ENCODE results near the gene UBASH3B. TPM values are rescaled to one million over a fixed set of nuclear protein-coding genes. Genes with fewer than 3 reads are reported as not detected.

Gene UBASH3B
- total RNA-seq, 1 donor = 21.4 TPM

DNA sequence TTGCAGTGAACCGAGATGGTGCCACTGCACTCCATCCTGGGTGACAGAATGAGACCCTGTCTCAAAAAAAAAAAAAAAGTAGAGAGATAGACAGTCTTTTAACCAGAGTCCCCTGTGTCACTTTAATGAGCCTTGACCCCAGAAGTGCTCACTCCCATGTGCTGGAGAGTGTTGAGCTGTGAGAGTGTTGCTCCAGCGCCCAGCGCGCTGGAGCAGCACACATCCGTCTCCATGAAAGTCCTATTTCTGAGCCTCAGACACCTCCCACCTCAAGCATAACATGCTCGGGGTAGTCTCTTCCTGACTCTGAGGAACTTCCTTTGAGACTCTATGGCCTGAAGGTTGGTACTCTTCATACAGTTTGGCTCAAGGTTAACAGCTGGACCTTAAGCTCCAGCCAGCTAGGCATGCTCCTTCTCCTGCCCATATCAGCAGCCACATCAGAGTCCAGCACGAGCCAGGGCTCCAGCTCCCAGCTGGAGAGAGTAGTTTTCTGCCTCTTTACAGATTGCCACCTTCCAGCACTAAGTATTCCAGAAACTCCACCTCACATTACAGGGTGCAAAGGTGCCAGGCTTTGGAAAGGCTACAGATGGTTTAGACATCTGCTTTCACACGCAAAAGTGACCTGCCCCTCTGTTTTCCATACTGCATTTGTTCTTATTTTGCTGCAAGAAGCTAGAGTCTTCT is 29.4 kb upstream of the UBASH3B start:
- H3K36me3 ChIP-seq (ENCODE audit: insufficient read depth, low read length) = no peaks in the 10 kb centered on the region
- TF ChIP-seq, protein P1, sequence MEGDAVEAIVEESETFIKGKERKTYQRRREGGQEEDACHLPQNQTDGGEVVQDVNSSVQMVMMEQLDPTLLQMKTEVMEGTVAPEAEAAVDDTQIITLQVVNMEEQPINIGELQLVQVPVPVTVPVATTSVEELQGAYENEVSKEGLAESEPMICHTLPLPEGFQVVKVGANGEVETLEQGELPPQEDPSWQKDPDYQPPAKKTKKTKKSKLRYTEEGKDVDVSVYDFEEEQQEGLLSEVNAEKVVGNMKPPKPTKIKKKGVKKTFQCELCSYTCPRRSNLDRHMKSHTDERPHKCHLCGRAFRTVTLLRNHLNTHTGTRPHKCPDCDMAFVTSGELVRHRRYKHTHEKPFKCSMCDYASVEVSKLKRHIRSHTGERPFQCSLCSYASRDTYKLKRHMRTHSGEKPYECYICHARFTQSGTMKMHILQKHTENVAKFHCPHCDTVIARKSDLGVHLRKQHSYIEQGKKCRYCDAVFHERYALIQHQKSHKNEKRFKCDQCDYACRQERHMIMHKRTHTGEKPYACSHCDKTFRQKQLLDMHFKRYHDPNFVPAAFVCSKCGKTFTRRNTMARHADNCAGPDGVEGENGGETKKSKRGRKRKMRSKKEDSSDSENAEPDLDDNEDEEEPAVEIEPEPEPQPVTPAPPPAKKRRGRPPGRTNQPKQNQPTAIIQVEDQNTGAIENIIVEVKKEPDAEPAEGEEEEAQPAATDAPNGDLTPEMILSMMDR (IDR thresholded peaks at IDR 0.05; ENCODE audit: extremely low read depth, low read depth, low read length) = no peak
- no peaks in the 10 kb centered on the region for H3K9me3 ChIP-seq (ENCODE audit: low read depth, low read length)
- H3K79me2 ChIP-seq (ENCODE audit: insufficient read depth, low read length) = no peaks in the 10 kb centered on the region
- H3K27ac ChIP-seq (ENCODE audit: low read depth, low read length) = no peak overlapping the region
- DNase-seq (ENCODE audit: insufficient read length, low spot score, missing footprints) = no peak
- H3K27me3 ChIP-seq (ENCODE audit: insufficient read depth, low read length) = peaks cover 11% of the 10 kb centered on the region
- H3K4me1 ChIP-seq (ENCODE audit: insufficient read depth, low read length) = peaks cover 3% of the 10 kb centered on the region
- no peak overlapping the region for H3K4me2 ChIP-seq (ENCODE audit: insufficient read depth, low read length)
- H4K20me1 ChIP-seq (ENCODE audit: insufficient read depth, low read length) = no peaks in the 10 kb centered on the region
- no peak overlapping the region for H2AFZ ChIP-seq (ENCODE audit: low read length)
- H3K4me3 ChIP-seq (ENCODE audit: insufficient read depth, low read length) = no peak overlapping the region

DNA sequence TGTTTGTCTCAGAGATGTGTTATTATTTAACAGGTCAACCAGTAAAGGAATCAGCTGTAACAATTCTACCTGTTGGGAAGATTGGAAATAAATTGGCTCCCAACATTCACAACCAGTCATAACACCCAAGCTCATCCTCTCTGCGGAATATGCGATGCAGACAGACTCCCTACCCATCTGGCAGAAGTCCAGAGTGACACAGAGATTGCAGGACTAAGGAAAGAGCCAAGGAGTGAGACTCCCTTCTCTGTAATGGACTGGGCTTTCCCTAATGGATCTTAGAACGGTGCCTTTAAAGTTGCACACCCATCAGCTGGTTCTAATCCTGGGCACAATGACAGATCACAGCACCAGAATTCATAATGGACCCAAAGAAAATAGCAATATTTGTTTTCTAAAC is 27.8 kb upstream of the UBASH3B start:
- Histone ChIP-seq H4K20me1 (ENCODE audit: insufficient read depth, low read length) (no peaks in the 10 kb centered on the region), H3K9me3 (ENCODE audit: low read depth, low read length) (no peaks in the 10 kb centered on the region), H3K27me3 (ENCODE audit: insufficient read depth, low read length) (peaks cover 5% of the 10 kb centered on the region), H2AFZ (ENCODE audit: low read length) (no peak overlapping the region), H3K4me2 (ENCODE audit: insufficient read depth, low read length) (no peak overlapping the region), H3K4me3 (ENCODE audit: insufficient read depth, low read length) (no peak overlapping the region), H3K4me1 (ENCODE audit: insufficient read depth, low read length) (peaks cover 3% of the 10 kb centered on the region), H3K79me2 (ENCODE audit: insufficient read depth, low read length) (no peaks in the 10 kb centered on the region), H3K36me3 (ENCODE audit: insufficient read depth, low read length) (no peaks in the 10 kb centered on the region), H3K27ac (ENCODE audit: low read depth, low read length) (no peak overlapping the region)
- DNase-seq (ENCODE audit: insufficient read length, low spot score, missing footprints) = no peak
- TF ChIP-seq, protein P1 (IDR thresholded peaks at IDR 0.05; ENCODE audit: extremely low read depth, low read depth, low read length) = no peak

DNA sequence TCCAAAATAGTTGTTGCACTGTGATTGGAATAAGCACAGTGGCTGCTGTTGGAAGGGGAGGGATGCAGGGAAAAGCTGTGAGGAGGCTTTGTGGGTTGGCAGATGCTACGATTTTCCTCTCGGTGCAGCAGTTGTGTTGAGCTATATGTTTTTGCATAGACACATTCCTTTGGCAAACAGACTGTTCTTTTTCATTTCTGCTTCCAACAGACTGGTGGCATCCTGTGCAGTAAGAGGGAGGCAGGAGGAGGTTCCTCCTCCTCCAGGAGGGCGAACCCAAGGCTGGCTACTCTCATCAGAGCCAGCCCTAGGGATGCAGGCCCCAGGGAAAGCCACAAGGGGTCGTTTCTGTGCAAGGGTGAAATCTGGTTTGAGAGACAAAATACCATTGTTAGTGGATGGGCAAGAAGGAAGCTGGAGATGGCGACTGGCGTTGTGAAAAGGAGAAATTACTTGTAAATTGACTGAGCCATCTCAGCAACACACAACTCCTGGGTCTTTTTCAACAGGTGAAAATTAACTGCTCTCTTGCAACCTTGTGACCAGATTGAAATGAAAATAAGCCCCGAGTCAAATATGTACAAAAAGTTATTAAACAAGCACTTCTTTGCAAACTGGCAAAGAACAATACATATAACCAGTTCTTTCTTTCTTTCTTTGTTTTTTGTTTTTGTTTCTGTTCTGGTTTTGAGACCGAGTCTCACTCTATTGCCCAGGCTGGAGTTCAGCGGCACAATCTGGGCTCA is 26.5 kb upstream of the UBASH3B start:
- peak overlapping the region; percentile 33 for H3K4me2 ChIP-seq (ENCODE audit: insufficient read depth, low read length)
- H3K9me3 ChIP-seq (ENCODE audit: low read depth, low read length) = no peaks in the 10 kb centered on the region
- H4K20me1 ChIP-seq (ENCODE audit: insufficient read depth, low read length) = no peaks in the 10 kb centered on the region
- H3K4me1 ChIP-seq (ENCODE audit: insufficient read depth, low read length) = peaks cover 6% of the 10 kb centered on the region
- no peak overlapping the region for H3K27ac ChIP-seq (ENCODE audit: low read depth, low read length)
- TF ChIP-seq, protein P1 (IDR thresholded peaks at IDR 0.05; ENCODE audit: extremely low read depth, low read depth, low read length) = peak; percentile 94
- peak overlapping the region; percentile 82 for H2AFZ ChIP-seq (ENCODE audit: low read length)
- no peaks in the 10 kb centered on the region for H3K79me2 ChIP-seq (ENCODE audit: insufficient read depth, low read length)
- no peak overlapping the region for H3K4me3 ChIP-seq (ENCODE audit: insufficient read depth, low read length)
- H3K27me3 ChIP-seq (ENCODE audit: insufficient read depth, low read length) = no peaks in the 10 kb centered on the region
- peak; percentile 91 for DNase-seq (ENCODE audit: insufficient read length, low spot score, missing footprints)
- H3K36me3 ChIP-seq (ENCODE audit: insufficient read depth, low read length) = no peaks in the 10 kb centered on the region

DNA sequence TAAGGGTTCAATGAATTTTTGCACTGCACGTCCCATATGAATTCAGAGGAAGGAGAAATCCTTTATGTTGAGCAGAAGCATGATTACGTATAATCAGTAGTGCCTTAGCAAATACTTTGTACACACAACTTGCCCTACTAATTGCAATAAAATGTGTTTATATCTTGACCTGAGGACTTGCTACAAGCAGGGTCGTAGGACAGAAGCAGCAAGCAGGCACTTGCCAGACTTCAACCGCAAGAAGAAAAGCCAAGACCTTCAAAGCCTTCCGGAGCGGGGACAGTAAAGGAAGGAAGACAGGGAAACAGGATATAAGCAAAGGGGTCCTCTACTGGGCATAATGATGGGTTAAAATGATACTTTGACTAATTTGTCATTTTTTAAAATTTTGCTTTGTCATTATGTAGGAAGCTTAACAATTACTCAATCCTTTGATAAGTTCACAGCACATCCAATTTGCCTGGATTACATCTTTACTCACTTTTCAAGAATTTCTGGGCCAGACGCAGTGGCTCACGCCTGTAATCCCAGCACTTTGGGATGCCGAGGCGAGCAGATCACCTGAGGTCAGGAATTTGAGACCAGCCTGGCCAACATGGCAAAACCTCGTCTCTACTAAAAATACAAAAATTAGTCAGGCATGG is 23.2 kb upstream of the UBASH3B start:
- H3K27me3 ChIP-seq (ENCODE audit: insufficient read depth, low read length) = no peaks in the 10 kb centered on the region
- no peaks in the 10 kb centered on the region for H3K9me3 ChIP-seq (ENCODE audit: low read depth, low read length)
- no peak overlapping the region for H3K4me3 ChIP-seq (ENCODE audit: insufficient read depth, low read length)
- no peak for DNase-seq (ENCODE audit: insufficient read length, low spot score, missing footprints)
- no peaks in the 10 kb centered on the region for H3K36me3 ChIP-seq (ENCODE audit: insufficient read depth, low read length)
- no peaks in the 10 kb centered on the region for H3K79me2 ChIP-seq (ENCODE audit: insufficient read depth, low read length)
- peaks cover 11% of the 10 kb centered on the region for H3K4me1 ChIP-seq (ENCODE audit: insufficient read depth, low read length)
- no peak overlapping the region for H3K4me2 ChIP-seq (ENCODE audit: insufficient read depth, low read length)
- no peaks in the 10 kb centered on the region for H4K20me1 ChIP-seq (ENCODE audit: insufficient read depth, low read length)
- TF ChIP-seq, protein P1 (IDR thresholded peaks at IDR 0.05; ENCODE audit: extremely low read depth, low read depth, low read length) = no peak
- H2AFZ ChIP-seq (ENCODE audit: low read length) = no peak overlapping the region
- no peak overlapping the region for H3K27ac ChIP-seq (ENCODE audit: low read depth, low read length)

Measured in osteoblast (primary cell).